Neuron (in vitro differentiated cells): ENCODE results near the gene ALK.
"Not testable (repeated sequence)": the region's sequence is repeated elsewhere in the genome, so short reads cannot be mapped to it uniquely, and the experiment has no call there.

Source experiments
- H2AFZ ChIP-seq: one replicate; pipeline ENCODE4 v1.6.1; 2013; ENCODE audit warnings: low read depth, mild to moderate bottlenecking, inconsistent platforms, low read length, moderate library complexity
- H3K27me3 ChIP-seq: one replicate; pipeline ENCODE4 v1.6.1; 2013; ENCODE audit warnings: low read length; ENCODE audit not compliant: insufficient read depth
- H3K36me3 ChIP-seq: one replicate; pipeline ENCODE4 v1.6.1; 2013; ENCODE audit warnings: low read length; ENCODE audit not compliant: insufficient read depth
- H3K4me1 ChIP-seq: one replicate; pipeline ENCODE4 v1.6.1; 2013; ENCODE audit warnings: low read length; ENCODE audit not compliant: insufficient read depth
- H3K4me3 ChIP-seq: 2 replicates; pipeline ENCODE4 v1.5.1; 2013; ENCODE audit warnings: mild to moderate bottlenecking, low read length, moderate library complexity
- H3K9me3 ChIP-seq: one replicate; pipeline ENCODE4 v1.6.1; 2013; ENCODE audit warnings: low read length

The ALK gene

DNA sequence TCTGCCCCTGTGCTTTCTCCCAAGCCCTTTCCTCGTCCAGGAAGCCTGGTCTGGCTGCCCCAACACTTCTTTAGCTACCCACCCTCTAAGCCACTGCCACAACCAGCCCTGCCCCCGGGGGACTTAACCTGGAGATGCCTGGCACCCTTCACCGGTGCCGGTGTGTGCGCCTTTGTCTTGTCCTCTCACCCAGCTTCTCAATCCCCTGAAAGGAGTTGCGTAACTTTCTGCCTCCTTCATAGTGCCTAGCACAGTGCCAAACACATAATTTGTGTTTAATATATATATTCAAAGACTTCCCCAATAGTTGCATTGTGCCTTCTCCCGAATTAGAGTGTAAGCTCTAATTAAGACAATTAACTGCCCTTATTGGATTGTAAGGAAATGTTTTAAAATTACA, 70.6 kb downstream of the ALK start:
- no peaks in the 10 kb centered on the region for H3K9me3 ChIP-seq
- no peak overlapping the region for H3K4me3 ChIP-seq
- no peaks in the 10 kb centered on the region for H3K36me3 ChIP-seq
- no peaks in the 10 kb centered on the region for H3K27me3 ChIP-seq
- no peaks in the 10 kb centered on the region for H3K4me1 ChIP-seq
- no peak overlapping the region for H2AFZ ChIP-seq

DNA sequence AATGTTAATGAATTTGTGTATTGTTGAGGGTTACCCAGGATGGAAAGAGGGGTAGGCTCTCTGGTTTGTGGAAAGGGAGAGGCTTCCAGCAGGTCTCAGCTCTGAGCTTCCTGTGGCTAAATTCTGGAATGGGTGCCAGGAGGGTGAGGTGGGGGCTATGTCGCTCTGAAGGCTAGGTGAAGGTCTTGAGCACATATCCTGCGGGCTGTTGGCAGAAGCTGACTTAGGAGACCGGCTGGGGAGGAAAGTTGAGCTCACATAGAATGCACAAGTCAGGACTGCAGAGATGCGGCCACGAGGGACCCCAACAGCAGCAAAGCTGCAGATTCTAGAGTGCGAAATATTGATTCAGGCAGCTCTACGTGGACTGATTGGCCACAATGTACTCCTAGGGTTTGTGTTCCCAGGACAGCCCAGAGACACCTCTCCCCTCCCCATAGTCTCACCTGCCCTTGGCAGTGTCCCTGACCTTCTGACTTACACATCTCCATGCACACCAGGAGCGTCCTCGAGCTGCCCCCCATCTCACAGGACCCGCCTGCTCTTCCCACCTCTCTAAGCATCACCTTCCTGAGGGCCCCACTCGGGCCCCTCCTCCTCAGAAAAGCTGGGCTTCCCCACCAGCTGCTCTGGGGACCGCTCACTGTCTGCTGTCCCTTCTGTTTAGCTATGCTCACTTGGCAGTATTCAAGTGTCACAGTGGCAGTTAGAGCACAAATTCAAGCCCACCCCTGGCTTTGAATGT, 72.6 kb downstream of the ALK start:
- no peaks in the 10 kb centered on the region for H3K36me3 ChIP-seq
- no peak overlapping the region for H2AFZ ChIP-seq
- no peaks in the 10 kb centered on the region for H3K27me3 ChIP-seq
- H3K9me3 ChIP-seq: no peaks in the 10 kb centered on the region
- H3K4me1 ChIP-seq: no peaks in the 10 kb centered on the region
- H3K4me3 ChIP-seq: no peak overlapping the region

DNA sequence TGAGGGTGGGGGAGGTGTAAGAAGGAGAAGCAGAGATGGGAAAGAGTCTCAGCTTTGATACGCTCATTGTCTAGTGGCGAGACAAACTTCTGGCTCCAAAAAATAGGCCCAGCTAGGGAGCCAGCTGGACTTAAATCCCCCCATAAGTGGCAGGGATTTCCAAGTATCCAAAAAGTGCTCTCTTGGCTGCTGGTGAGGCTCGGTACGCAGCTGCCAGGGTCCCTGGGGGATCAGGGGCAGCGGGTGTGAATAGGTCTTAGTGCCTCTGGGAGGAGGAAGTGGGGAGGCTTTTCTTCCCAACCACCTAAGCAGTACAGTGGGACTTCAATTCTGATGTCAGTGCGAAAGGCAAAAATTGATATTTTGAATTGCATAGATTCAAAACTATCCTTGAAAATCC, 73.5 kb downstream of the ALK start:
- H3K9me3 ChIP-seq: no peaks in the 10 kb centered on the region

DNA sequence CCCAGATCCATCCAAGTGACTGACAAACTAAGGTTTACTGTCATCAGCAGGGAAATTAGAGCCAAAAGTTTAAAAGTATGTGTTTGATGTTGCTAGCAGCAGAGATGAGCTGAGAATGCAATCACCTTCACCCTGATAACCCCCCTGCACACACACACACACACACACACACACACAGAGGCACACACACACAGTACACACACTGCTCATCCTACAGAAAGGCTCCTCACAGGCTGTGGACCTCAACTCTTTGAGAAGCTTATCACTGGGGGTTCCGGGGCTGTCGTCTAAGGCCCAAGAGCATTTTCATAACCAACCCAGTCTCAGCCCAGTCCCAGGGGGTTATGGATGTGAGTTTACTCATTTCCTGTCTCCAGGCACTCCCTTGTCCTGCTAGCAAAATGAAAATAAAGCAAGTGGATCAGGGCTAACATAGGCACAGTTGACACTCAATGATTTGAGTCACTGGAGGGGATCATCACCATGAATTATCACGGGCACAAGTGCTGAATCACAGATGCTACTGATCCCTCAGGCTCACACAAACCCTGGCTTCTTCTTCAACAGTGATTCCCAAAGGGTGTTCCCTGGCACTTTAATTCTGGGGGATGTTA, 76.6 kb downstream of the ALK start:
- Histone ChIP-seq H3K9me3 (no peaks in the 10 kb centered on the region), H3K4me1 (peaks cover under 1% of the 10 kb centered on the region), H3K27me3 (no peaks in the 10 kb centered on the region), H2AFZ (no peak overlapping the region), H3K36me3 (no peaks in the 10 kb centered on the region), H3K4me3 (no peak overlapping the region)

More for the DNA sequence above, 73.5 kb downstream of the ALK start:
- H3K4me1 ChIP-seq: no peaks in the 10 kb centered on the region
- H3K4me3 ChIP-seq: no peak overlapping the region
- no peak overlapping the region for H2AFZ ChIP-seq
- no peaks in the 10 kb centered on the region for H3K36me3 ChIP-seq
- H3K27me3 ChIP-seq: no peaks in the 10 kb centered on the region

DNA sequence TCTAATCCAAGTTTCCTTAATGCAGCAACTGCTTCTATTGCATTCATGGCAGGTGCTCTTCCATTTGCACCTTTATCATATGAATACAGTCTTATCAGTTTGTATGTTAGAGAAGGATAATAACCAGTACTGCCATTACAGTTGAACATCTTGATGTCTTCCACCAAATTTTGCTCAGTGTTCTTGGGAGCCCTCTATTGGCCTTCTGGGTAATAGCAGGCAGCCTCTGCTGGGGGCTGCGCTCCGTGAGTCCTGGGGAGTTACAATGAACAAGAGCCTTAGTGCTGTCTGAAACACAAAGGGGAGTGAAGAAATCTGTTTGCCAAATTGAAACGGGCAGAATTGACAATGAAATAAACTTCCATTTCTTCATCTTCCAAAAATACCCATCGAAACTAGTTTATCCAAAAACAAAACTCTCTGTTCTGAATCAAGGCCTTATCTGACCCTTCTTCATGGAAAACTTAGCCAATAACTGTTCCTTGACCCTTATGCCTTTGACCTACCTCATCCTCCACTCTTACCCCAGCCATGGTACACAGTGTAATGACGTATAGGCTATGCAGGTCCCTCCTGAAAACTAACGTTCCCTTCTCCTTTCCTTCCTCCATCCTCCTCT, 79.9 kb downstream of the ALK start:
- Histone ChIP-seq H3K9me3 (no peaks in the 10 kb centered on the region), H3K4me1 (peaks cover 5% of the 10 kb centered on the region), H3K4me3 (no peak overlapping the region), H3K27me3 (no peaks in the 10 kb centered on the region), H3K36me3 (no peaks in the 10 kb centered on the region), H2AFZ (no peak overlapping the region)

DNA sequence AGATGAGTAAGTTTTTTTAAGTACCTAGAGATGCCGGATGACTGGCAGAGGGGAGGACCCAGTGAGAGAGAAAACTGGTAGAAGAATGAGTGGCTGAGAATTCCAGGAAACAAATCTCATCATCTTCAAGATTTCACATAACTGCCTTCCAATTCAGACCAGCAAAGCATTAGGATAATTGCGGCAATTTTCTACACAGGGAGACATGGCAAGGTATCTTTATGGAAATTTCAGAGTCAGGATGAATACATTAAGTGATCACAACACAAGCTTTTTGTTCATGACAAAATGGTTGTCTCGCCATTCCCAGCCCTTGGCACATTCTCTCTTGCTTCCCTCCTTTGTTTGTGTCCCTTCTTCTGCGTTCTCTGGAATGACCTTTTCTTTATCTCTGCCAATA, 82.1 kb downstream of the ALK start:
- Histone ChIP-seq H3K4me3 (no peak overlapping the region), H3K4me1 (peaks cover 5% of the 10 kb centered on the region), H3K27me3 (no peaks in the 10 kb centered on the region), H3K9me3 (no peaks in the 10 kb centered on the region), H3K36me3 (no peaks in the 10 kb centered on the region), H2AFZ (no peak overlapping the region)

DNA sequence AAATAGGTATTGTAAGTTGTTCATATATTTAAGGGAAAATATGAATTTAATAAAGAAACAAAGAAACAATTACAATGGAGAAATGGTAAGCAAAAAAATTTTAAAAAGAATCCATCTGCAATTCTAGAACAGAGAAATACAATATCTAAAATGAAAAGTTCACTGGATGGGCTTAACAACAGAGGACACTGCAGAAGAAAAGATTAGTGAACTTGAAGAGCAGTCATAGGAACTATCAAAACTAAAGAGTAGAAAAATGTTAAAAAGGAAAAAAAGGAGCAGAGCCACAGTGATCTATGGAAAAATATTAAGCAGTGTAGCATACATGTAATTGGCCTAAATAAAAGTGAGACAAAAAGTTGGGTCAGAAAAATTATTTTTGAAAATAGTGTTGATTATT, 83.5 kb downstream of the ALK start:
- no peak overlapping the region for H2AFZ ChIP-seq
- no peaks in the 10 kb centered on the region for H3K9me3 ChIP-seq
- H3K4me3 ChIP-seq: no peak overlapping the region
- peaks cover 5% of the 10 kb centered on the region for H3K4me1 ChIP-seq
- H3K27me3 ChIP-seq: no peaks in the 10 kb centered on the region
- H3K36me3 ChIP-seq: no peaks in the 10 kb centered on the region

DNA sequence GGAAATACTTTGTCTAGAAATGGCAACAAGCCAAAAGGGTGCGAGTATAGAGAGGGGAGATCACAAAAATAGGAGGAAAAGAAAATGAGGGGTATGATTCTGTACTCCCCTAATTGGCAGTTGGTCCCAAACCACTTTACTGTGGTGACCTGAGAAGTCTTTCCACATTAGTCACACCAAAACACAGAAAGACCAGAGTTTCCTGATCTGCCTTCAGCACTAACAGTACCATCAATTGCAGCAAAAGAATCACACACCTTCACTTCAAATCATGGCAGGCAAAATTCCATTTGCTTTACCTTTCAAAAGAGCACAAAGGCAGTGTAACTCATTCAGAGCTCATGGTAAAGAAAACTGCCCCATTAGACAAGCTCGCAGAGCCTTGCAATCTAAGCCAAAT, 86.8 kb downstream of the ALK start:
- Histone ChIP-seq H3K4me1 (peaks cover 2% of the 10 kb centered on the region), H3K27me3 (no peaks in the 10 kb centered on the region), H3K36me3 (no peaks in the 10 kb centered on the region)

DNA sequence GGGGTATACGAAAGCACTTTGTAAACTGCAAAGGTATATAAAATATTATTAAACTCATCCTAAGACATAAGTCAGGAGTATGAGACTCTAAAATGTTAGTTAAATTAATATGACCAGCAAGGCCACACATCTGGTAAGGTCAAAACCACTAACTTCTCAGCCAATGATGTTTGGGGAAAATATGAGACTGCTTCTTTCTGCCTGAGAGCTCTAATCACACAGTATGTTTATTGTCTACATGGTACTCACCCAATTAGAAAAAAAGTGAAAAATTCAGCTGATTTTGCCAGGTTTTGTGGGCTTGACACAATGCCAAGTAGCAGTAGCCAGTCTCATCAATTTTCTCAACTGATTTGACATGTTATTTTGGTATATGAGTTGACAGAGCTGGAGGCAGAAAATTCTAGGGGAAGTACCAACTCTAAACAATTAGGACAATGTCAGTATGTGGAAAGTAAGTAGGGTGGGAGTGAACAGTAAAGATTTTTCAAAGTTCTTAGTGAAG, 87.3 kb downstream of the ALK start:
- H3K4me3 ChIP-seq: no peak overlapping the region
- no peak overlapping the region for H2AFZ ChIP-seq
- no peaks in the 10 kb centered on the region for H3K4me1 ChIP-seq
- no peaks in the 10 kb centered on the region for H3K36me3 ChIP-seq
- no peaks in the 10 kb centered on the region for H3K9me3 ChIP-seq
- H3K27me3 ChIP-seq: no peaks in the 10 kb centered on the region

More for the DNA sequence above, 86.8 kb downstream of the ALK start:
- H3K4me3 ChIP-seq: no peak overlapping the region
- no peaks in the 10 kb centered on the region for H3K9me3 ChIP-seq
- H2AFZ ChIP-seq: no peak overlapping the region

DNA sequence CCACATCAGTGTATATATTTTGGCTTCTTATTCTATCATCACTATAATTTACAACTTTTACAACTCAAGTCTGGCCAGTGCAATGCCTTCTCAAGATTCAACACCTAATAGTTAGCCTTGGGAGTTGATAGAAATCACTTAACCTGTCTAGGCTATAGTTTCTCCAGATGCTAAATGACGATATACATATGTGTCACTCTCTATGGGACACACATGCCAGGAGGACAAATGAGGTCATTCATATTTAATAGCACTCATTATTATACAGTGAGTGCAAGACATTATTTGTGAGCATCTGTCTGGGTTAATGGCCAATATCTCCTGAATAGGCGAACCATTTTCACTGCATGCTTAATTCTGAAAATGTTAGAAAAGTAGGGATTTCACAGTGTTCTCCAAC, 89.8 kb downstream of the ALK start:
- H3K9me3 ChIP-seq: no peaks in the 10 kb centered on the region
- no peak overlapping the region for H3K4me3 ChIP-seq
- no peak overlapping the region for H2AFZ ChIP-seq
- no peaks in the 10 kb centered on the region for H3K36me3 ChIP-seq
- no peaks in the 10 kb centered on the region for H3K4me1 ChIP-seq
- H3K27me3 ChIP-seq: no peaks in the 10 kb centered on the region

DNA sequence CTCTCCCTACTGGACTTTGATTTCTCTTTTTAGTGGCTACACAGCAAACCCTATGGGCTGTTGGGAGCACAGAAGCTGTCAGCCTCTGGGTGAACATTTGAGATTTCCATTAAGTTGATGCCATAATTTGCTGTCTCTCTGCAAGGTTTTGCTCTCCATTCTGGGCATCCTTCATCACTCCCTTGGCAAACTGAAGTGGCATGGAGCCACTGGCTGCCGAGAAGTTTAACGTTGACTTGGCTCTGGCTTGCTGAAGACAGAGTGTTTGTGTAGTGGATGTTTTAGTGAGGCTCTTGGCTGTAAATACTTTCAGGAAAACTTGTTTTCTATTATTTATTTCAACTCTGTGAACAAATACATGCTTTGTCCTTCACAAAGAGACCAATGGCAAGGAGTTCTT, 91.5 kb downstream of the ALK start:
- Histone ChIP-seq H3K4me1 (no peaks in the 10 kb centered on the region), H3K36me3 (no peaks in the 10 kb centered on the region), H2AFZ (no peak overlapping the region), H3K9me3 (no peaks in the 10 kb centered on the region), H3K4me3 (no peak overlapping the region), H3K27me3 (no peaks in the 10 kb centered on the region)

DNA sequence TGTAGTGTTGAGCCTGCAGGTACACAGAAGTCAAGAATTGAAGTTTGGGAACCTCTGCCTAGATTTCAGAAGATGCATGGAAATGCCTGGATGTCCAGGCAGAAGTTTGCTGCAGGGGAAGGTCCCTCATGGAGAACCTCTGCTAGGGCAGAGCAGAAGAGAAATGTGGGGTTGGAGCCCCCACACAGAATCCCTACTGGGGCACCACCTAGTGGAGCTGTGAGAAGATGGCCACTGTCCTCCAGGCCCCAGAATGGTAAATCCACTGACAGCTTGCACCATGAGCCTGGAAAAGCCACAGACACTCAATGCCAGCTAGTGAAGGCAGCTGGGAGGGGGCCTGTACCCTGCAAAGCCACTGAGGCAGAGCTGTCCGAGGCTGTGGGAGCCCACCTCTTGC, 97.2 kb downstream of the ALK start:
- H3K9me3 ChIP-seq, H2AFZ ChIP-seq, H3K4me1 ChIP-seq, H3K27me3 ChIP-seq, H3K4me3 ChIP-seq, H3K36me3 ChIP-seq: not testable (repeated sequence)

DNA sequence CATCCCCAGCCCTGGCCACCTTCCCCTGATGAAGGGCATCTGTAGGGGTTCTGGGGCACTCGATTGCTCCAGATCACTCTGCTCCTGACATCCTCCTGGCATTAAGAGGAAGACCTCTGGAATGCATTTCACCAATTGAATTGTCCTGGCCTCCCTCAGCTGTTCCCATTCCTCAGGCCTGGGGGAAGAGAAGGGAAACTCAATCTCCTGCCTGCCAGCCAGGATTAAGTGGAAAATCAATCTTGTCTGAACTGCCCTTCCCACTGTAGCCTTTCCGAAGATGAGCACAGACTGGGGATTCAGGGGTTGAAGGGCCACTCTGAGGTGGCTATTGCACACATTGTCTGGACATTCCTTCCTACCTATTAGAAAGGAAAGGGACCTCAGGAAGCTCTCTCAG, 99.8 kb downstream of the ALK start:
- H3K4me1 ChIP-seq: peaks cover 20% of the 10 kb centered on the region
- H3K9me3 ChIP-seq: peaks cover 4% of the 10 kb centered on the region
- H3K36me3 ChIP-seq: no peaks in the 10 kb centered on the region
- H3K27me3 ChIP-seq: no peaks in the 10 kb centered on the region
- no peak overlapping the region for H2AFZ ChIP-seq
- no peak overlapping the region for H3K4me3 ChIP-seq
